NCI-H69 (cell line): ENCODE measurements around the gene MUC5AC.
"Not testable (repeated sequence)": the region's sequence is repeated elsewhere in the genome, so short reads cannot be mapped to it uniquely, and the experiment has no call there.

ENCODE experiments used
- DNase-seq: peaks from one replicate; lab custom pipeline; 2025; lab: John Stamatoyannopoulos, UW

Gene MUC5AC

DNA sequence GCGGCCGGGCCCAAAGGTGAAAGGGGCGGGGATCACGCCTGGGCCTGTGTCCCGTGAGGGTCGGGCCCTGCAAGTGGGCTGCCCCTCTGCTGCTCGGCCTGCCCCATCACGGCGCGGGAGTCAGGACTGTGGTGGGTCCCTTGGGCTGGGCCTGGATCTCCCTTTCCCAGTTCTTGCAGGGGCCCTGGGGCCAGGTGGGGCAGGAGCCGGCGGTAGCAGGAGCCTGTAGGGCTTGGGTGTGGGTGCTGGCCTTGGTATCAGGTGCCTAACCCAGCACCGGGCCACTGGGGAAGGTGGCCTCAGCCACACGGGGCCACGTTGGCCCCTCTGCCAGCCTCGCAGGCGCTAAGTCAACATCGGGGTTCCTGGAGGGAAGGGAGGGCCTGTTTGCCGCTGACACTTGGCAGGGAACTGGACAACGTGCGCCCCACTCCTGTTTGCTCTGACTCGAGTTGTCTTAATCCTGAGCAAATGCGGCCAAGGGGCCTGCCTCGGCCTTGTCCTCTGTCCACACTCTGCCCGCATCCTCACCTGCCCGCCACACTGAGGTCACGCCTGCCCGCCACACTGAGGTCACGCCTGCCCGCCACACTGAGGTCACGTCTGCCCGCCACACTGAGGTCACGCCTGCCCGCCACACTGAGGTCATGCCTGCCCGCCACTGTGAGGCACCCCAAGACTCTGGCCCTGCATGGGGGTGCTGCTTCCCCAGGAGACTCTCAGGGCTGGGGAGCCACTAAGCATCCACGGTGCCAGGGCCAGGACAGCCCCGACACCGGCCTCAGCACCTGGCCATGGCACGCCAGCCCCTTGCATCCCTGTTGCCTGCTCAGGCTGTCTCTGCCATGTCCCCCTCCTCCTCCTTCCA lies 50.9 kb downstream of the MUC5AC start:
- DNase-seq, result no peak

DNA sequence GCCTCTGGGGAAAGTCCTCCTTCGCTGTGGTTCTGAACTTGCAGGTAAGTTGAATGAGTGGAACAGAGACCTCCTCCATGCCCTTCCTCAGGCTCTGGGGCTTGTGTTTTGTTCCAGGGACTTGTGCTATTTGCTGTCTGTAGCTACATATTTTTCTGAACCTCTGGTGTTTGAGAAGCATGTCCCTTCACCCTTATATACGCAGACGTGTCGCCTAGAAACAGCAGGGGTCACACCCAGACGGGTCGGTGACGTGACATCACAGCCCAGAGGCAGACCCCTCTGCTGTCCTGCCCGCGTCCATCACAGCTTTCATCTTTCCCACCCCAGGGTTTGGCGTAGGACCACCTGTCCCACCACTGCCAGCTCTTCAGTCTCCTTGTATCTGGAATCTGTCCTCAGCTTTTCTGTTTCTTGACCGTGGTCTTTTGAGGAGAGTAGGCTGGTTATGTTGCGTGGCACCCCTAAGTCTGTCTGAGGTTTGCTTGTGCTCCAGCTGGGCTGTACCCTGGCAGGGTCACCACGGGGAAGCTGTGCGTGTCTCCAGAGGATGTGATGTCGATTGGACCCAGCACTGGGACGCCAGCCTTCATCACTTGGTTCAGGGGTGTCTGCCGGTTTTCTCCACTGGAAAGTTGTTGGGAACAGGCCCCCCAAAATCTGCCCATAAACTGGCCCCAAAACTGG lies 51.8 kb downstream of the MUC5AC start:
- no peak for DNase-seq

DNA sequence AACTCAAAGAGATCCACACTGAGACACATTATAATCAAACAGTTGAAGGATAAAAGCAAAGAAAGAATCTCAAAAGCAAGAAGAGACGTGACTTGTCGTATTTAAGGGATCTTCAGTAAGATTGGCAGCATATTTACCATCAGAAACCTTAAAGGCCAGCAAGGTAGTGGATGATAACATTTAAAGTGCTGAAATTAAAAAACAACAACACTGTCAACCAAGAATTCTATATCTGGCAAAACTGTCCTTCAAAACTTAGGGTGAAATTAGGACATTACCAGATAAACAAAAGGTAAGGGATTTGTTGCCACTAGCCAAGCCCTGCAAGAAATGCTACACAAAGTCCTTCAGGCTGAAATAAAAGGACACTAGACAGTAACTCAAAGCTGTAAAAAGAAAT lies 54.1 kb downstream of the MUC5AC start:
- no peak for DNase-seq

DNA sequence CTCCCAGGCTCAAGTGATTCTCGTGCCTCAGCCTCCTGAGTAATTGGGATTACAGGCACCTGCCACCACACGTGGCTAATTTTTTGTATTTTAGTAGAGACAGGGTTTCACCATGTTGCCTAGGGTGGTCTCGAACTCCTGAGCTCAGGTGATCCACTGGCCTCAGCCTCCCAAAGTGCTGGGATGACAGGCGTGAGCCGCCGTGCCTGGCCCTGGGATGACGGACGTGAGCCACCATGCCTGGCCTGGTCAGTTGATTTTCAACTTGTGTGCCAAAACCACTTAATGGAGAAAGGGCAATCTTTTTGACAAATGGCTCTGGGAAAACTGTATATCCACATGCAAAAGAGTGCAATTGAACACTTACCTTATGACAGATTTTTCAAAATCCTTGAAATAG lies 58.1 kb downstream of the MUC5AC start:
- not testable (repeated sequence) for DNase-seq

DNA sequence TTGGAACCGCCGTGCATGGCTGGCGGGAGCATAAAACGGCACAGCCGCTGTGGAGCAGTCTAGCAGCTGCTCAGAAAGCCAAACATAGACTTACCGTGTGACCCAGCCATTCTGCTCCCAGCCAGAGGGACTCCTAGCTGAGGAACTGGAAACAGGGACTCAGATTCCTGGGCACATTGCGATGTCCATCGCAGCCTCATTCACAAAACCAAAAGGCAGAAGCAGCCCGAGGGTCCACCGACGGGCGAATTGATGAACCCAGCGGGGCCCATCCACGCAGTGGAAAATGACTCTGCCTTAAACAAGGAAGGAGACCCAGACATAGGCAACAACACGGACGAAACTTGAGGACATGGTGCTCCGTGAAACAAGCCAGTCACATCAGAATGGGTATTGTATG lies 59.4 kb downstream of the MUC5AC start:
- DNase-seq, result no peak

DNA sequence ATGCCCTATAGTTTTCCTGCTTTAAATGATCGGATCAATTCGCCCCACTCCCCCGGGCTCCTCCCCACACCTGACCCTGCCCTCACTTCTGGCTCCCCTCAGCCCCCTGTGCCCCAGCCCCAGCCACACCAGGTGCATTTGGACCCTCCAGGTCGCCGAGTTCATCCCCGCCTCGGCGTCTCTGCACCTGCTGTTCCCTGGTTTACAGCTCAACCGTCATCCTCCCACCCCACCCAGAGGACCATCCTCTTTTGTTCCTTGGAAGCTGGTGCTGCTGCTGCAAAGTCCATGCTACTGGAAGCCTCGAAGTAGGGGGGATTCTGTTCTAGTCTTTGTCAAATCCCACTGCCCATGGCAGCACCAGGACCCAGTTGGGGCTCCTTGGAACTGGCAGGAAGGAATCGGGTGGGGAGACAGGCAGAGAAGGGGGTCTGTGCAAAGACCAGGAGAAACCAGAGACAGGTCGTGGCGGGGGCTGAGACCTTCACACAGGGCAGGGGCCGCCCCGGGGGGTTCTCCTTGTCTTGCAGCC lies 60.6 kb downstream of the MUC5AC start:
- no peak for DNase-seq

DNA sequence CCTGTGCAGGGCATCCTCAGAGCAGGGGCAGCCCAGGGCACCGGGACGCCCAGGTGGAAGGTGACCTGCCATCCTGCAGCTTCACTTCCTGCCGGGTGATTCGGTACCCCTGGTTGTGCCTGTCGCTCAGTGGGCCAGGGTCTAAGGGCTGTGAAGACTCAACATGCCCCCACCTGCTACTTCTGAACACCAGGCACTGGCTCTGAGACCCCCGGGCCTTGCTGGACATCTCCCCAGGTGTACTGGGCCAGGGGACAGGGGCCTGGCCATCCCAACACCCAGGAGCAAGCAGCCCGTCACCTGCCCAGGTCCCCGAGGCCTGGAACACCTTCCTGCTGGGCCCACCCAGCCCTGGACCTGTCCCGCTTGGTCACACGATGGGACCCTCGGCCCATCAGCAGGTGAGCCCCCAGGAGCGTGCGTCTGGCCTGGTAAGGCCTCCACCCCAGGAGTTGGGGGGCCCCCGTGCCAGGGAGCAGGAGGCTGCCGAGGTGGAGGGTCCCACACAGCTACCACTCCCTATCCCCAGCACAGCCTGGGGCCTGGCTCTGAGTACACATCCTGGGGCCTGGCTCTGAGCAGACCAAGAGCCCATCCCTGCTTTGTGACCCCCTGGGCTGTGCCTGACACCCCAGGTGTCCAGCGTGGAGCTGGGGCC lies 61.2 kb downstream of the MUC5AC start:
- no peak for DNase-seq

DNA sequence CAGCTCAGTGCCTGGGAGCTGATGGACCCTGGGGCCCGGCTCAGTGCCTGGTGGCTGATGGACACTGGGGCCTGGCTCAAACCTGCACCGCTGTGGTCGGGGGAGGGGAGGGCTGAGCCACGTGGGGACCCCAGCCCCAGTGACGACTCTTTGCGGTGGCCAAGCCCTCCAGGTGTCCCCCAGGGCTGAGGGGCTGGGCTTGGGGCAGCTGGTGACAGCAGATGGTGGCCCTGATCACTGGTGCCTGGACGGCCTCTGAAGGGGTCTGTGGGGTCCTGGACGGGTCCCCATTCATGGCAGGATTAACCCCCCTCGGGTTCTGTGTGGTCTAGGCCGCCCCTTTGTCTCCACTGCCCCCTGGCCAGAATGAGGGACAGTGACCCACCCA lies 61.7 kb downstream of the MUC5AC start:
- no peak for DNase-seq

DNA sequence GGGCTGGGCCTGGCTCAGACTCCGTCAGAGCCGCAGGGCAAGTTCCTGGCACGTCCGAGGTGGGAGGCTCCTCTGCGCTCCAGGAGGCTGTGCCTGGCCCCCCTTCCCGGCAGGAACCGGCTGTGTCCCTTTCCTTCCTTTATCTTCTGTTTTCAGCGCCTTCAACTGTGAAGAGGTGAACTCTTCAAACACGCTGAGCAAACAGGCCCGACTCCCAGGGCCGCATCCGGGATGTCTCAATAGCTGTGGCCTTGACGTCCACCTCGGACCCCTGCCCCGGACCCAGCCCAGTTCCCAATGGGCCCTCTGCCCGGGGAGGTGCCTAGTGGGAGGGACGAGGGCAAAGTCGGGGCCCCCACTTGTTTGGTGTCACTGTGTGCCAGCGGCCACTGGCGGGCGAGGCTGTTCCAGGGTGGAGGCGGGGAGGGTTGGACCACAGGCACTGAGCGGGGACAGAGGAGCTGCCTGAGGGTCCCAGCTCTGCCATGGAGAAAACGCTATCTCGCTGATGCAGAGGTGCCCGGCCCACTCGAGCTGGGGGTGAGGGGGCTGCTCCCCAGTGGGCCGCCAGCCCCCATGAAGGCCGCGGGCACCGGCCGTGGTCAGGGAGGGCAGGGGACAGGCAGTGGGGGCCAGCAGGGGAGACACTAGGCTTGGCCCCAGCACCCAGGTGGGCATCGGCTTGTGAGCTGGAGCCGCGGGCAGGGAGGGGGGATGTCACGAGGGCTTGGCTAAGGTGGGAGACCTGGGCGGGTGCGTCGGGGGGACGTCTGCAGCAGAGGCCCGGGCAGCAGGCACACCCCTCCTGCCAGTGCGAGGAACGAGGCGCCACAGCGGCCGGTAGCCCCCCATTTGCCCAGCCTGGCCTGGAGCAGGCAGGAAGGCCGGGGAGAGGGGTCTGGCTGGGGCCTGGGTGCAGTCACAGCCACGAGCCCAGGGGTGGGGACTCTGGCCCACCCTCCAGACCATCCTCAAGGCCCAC lies 62.4 kb downstream of the MUC5AC start:
- no peak for DNase-seq

DNA sequence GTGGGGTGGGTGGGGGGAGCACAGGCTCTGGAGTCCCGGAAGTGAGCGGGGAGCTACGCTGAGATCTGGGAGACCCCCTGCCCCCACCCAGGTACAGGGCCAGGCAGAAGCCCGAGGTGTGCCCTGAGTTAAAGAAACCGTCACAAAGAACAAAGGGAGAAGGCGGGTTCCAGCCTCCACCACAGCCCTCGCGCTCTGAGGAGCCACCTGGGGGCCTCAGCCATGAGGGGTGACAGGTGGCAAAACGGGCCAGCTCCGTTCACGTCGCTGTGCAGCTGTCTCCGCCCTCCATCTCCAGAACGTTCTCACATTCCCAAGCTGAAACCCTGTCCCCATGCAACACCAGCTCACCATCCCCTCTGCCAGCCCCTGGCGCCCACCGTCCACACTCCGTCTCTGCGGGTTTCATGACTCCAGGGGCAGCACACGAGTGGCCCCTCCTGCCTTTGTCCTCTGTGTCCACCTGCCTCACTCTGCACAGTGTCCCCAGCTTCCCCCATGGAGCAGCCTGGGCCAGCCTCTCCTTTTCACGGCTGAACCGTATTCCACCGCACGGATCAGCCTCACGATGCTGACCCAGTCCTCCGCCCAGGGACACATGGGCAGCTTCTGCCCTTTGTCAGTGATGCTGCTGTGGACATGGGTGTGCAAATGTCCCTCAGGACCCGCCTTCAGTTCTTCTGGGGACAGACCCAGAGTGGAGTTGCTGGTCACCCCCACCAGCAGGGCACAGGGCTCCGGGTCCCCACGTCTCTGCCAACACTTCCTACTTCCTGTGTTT lies 63.4 kb downstream of the MUC5AC start:
- peak; percentile 46 for DNase-seq

DNA sequence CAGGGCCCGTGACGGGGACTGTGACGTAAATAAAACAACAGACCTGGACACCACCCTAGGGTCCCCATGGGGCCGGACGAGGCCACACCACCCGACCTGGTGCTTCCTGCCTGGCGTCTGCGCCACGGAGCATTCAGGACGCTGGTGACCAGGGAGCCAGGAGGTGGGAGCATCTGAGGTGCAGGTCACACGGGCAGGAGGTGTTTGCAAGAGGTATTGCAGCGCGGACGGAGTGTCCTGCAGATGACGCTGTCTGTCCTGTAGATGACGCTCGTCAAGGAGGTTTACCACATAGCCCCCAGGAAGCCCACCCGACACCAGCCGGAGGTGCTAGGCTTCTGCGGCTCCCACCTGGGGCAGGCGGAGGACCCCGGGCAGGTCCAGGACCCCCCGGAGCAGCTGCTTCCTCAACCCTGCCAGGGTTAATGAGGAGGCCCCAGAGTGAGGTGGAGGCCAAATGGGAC lies 64.1 kb downstream of the MUC5AC start:
- no peak for DNase-seq

DNA sequence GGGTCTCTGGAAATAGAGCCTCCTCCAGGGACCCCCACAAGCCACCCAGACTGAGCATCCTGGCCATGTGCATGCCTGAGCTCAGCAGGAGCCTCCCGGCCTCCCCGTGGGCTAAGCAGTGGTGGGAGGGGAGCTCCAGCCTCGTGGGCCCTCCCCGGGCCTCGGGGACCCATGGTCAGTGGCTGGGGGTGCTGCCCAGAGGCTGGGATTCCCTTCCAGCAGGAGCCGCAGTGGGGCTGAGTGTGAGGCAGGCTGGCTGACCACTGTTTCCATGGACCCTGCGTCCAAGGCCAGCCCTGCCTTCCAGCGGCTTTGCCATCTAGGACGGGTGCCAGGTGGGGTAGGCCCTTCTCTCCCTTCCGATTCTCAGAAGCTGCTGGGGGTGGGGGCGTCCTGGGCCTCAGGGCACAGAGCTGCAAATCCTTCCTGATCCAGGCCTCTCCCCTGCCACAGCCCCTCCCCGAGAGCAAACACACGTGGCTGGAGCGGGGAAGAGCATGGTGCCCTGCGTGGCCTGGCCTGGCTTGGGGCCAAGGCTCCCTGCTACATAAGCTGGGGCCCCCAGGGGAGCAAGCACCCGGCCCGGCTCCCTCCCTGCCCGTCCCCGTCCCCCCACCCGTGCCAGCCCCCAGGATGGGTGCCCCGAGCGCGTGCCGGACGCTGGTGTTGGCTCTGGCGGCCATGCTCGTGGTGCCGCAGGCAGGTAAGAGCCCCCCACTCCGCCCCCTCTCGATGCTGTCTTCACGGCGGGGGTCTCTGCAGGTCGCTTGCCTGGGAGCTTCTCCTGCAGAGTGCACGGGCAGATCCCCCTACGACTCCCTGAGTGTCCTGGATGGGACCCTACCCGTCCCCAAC lies 65.0 kb downstream of the MUC5AC start, which contains the start of gene MUC5B:
MUC5B (plus strand) TSS at position 576 of the 855 bp plus-strand sequence; CDS start at position 634, 58 bp downstream.
- DNase-seq, result peak; percentile 86

DNA sequence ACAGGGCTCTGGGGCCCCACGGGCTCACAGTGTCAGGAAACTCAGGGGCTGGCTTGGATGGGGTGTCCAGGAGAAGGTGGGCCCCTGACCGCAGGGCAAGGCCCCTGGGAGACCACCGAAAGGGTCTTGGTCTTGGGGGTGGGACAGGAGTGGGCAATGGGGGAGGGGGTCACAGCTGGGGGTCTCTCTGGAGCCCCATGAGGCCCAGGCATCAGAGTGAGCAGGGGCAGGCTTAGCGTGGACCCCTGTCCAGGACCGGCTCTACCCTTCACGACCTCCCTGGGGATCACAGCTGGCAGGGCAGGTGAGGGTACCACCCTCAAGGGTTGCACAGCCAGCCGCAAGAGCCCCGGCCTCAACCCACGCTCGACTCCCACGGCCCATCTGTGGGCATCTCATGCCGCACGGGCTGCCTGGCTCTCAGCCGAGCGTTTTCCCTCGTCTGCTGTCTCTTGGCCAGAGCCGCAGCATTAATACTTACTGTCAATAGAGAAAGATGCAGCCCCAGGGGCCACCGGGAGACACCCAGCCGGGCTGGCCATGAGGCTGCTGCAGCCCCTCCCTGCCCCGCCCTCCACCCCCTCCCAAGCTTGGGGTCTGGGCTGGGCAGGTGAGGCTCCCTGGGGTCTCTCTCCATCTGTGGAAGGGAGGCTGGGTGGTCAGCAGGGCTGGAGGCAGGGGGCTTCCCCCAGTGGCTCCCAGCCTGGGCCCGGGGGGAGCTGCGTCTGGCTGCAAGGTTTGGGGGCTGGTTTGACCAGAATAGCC lies 65.8 kb downstream of the MUC5AC start:
- peak; percentile 85 for DNase-seq

DNA sequence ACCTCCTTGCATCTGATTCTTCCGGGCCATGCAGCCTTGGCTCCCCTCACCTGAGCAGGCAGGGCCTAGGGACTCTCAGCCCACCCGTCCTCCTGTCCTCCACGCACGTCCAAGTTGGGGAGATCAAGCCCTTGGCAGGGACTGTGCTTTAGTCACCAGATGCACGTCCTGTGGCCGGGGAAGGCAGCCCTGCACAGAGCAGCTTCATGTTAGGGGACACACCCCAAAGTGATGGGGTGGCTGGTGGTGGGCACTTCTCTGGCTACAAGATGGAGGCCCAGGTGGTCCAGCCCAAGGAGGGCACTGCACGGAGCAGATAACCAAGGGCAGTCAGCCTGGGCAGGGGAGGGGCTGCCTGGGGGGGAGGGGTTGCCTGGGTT lies 66.3 kb downstream of the MUC5AC start:
- DNase-seq, result peak; percentile 56

DNA sequence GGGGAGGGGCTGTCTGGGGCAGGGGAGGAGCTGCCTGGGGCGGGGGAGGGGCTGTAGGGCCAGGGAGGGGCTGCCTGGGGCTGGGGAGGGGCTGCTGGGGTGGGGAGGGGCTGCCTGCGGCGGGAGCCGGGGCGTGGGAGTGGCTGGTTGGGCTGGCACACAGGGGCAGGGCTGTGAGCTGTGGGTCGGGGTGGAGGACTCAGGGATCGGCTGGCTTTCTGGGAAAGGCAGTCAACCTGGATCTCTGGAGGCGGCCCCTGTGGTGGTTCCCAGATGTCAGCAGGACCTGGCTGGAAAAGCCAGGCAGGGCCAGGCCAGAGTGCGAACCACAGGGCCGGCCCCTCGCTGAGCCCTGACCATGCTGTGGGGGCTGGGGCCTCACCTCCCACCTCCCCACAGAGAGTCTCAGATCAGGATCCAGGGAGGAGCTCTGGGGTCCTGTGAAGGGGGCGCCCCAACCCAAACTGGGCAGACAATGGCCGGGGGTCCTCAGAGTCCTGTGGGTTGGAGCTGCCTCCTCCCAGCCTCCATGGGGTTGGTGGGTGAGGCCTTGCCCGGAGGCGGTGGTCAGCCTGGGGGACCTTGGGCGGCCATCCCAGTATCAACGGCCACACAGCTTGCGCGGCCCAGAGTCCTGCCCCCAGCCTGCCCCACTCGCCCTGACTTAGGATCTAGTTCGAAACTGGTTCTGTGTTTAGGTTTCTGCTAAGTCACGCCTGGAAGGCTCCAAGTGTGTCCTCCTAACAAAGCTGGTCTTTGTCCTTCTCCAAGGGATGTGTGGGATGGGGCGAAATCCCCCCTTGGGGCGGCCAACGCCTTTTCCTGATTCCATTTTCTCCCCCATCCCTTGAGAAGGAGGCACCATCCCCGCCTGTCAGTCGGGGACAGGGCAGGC lies 67.0 kb downstream of the MUC5AC start:
- peak; percentile 56 for DNase-seq

DNA sequence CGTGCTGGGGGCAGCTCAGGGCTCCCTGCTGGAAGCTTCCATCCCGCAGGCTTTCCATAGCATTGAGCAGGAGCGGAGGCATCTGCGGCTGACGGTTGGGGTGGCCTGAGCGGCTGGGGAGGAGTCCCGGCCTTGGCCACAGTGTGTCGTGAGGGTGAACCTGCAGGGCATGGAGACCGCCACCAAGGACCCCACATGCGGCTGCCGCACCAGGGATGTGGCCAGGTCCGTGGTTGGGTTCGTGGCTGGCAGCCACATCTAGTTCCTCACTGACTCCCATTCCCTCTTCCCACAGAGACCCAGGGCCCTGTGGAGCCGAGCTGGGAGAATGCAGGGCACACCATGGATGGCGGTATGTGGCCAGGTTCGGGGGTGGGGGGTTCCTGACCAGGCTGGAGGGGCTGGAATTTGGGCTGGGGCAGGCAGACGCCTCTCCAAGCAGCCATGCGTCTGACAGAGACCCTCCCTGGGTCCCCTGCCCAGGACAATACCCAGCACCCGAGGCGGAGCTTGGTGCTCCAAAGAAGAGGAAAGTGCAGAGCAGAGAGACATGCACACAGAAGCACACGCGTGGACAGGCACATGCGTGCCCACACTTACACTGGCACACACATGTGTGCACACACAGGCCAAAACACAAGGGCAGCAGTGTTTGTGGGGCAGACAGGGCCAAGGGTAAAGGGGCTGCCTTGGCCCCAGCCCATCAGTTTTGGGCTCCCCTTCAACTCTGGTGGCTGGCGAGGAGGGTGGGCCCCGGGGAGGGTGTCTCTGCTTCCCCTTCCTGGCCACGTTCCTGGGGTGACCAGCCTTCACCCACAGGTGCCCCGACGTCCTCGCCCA lies 67.9 kb downstream of the MUC5AC start:
- DNase-seq, result no peak
